Activated B cell treated with CpG ODN at 0.5 μM for 24 hours (primary cell): ENCODE data around the gene AP5M1. TPM values are rescaled to one million over a fixed set of nuclear protein-coding genes. Genes with fewer than 3 reads are reported as not detected.
"Not testable (repeated sequence)": the region's sequence is repeated elsewhere in the genome, so short reads cannot be mapped to it uniquely, and the experiment has no call there.

Experiments used
- ATAC-seq: fragments of 200-7000 bp; cut with Tn5 transposase; one replicate; pipeline ENCODE4 v1.10.0; 2021; ENCODE audit warnings: low read depth, mild to moderate bottlenecking, moderate library complexity
- CTCF ChIA-PET: fragments of 350-600 bp; sonication (Branson Sonifier 250); formaldehyde crosslinking; loops from one replicate; lab custom pipeline; 2021; ENCODE audit warnings: antibody characterized with exemption; lab: Charles Lee
- POLR2A ChIA-PET: fragments of 350-600 bp; sonication (Branson Sonifier 250); formaldehyde crosslinking; loops from one replicate; lab custom pipeline; 2021; ENCODE audit warnings: antibody characterized with exemption; lab: Charles Lee
- DNase-seq: peaks from one replicate; pipeline ENCODE4 v3.0.0; 2022
- H3K27ac Mint-ChIP-seq: one replicate; pipeline ENCODE4 v1.8.0; 2020; ENCODE audit warnings: mixed read lengths
- H3K27me3 Mint-ChIP-seq: one replicate; pipeline ENCODE4 v1.8.0; 2021; ENCODE audit warnings: mixed read lengths
- H3K36me3 Mint-ChIP-seq: one replicate; pipeline ENCODE4 v1.8.0; 2021; ENCODE audit warnings: low read depth, mixed read lengths
- H3K4me1 Mint-ChIP-seq: one replicate; pipeline ENCODE4 v1.8.0; 2021; ENCODE audit warnings: mixed read lengths
- H3K4me3 Mint-ChIP-seq: one replicate; pipeline ENCODE4 v1.8.0; 2020; ENCODE audit warnings: mild to moderate bottlenecking, mixed read lengths
- H3K9me3 Mint-ChIP-seq: one replicate; pipeline ENCODE4 v1.8.0; 2020; ENCODE audit warnings: mixed read lengths
- intact Hi-C: fragments of 100-400 bp; cut with micrococcal nuclease; formaldehyde crosslinking; loops from one replicate; pipeline ENCODE4 v1.15.1; 2024
- total RNA-seq: library from RNA; stranded (reverse); gene quantifications from 2 replicates; pipeline ENCODE4 v1.2.3, GENCODE V29; 2022
- TF ChIP-seq, protein P1 (sequence below): fragments of 200-600 bp; IDR thresholded peaks from one replicate; pipeline ENCODE4 v1.8.0; 2022; ENCODE audit warnings: antibody characterized with exemption, mild to moderate bottlenecking

Gene AP5M1
- total RNA-seq, 1 donor from 2014 or later, result 54.6 TPM

DNA sequence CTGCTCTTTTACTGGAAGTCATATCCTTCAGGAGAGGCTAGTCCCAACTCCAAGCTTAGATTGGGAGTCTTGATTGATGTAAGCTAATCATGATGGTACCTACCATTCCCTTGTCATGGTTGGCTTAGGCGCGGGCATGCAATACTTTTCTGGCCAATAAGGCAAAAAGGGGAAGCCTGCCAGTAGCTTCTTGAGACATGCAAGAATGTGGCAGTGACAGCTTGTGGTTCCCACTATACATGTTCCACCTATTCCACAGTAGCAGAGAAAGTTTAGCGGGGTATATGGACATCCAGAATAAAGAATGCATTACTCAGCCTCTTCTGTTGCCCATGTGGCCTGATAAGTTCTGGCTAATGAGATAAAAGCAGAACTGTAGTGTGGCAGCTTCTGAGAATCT, 55.0 kb downstream of the AP5M1 start:
- no peak overlapping the region for H3K4me3 Mint-ChIP-seq
- H3K9me3 Mint-ChIP-seq, result no peaks in the 10 kb centered on the region
- H3K27ac Mint-ChIP-seq, result no peak overlapping the region
- ChIA-PET POLR2A (no interaction called here), CTCF (no interaction called here)
- intact Hi-C loops, result no loop called here
- no peak for DNase-seq
- TF ChIP-seq, protein P1, sequence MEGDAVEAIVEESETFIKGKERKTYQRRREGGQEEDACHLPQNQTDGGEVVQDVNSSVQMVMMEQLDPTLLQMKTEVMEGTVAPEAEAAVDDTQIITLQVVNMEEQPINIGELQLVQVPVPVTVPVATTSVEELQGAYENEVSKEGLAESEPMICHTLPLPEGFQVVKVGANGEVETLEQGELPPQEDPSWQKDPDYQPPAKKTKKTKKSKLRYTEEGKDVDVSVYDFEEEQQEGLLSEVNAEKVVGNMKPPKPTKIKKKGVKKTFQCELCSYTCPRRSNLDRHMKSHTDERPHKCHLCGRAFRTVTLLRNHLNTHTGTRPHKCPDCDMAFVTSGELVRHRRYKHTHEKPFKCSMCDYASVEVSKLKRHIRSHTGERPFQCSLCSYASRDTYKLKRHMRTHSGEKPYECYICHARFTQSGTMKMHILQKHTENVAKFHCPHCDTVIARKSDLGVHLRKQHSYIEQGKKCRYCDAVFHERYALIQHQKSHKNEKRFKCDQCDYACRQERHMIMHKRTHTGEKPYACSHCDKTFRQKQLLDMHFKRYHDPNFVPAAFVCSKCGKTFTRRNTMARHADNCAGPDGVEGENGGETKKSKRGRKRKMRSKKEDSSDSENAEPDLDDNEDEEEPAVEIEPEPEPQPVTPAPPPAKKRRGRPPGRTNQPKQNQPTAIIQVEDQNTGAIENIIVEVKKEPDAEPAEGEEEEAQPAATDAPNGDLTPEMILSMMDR, result no peak
- H3K27me3 Mint-ChIP-seq, result peaks cover 5% of the 10 kb centered on the region
- H3K36me3 Mint-ChIP-seq, result no peaks in the 10 kb centered on the region
- peaks cover 13% of the 10 kb centered on the region for H3K4me1 Mint-ChIP-seq
- ATAC-seq, result no peak

DNA sequence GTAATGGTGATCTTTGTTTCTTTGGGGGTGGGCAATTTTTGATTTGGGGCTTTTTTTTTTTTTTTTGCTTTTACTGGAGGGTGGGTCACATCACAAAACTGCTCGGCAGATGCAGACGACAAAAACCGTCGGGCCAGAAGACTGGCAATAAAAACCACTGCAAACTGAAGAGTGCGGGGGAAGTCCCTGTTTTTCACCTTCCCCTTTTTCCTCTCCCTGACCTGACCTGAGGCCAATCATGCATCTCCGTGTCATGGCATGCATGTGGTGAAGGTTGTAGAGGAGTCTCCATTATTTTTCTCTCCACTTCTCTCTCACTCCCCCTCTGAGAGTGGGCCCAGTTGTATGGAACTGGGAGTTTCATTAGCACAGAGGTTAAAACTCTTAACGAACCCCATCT, 57.5 kb downstream of the AP5M1 start:
- intact Hi-C loops, result loop anchor here (1.0 to 2.0 kb wide), 2 partner anchors 57 to 64 kb away; partner anchors contain the start of genes AP5M1, EXOC5 and NAA30
- Mint-ChIP-seq H3K27me3 (peaks cover 5% of the 10 kb centered on the region), H3K36me3 (no peaks in the 10 kb centered on the region), H3K27ac (peak overlapping the region; percentile 50), H3K4me3 (peak overlapping the region; percentile 15), H3K9me3 (no peaks in the 10 kb centered on the region), H3K4me1 (peaks cover 13% of the 10 kb centered on the region)
- ChIA-PET CTCF (no interaction called here), POLR2A (interaction anchor here (1.0 kb wide), 1 partner anchor 64 kb away, joined by 3 read pairs; the partner anchor contains the start of gene NAA30)
- TF ChIP-seq, protein P1, result no peak
- ATAC-seq (peak; percentile 99), DNase-seq (no peak)

DNA sequence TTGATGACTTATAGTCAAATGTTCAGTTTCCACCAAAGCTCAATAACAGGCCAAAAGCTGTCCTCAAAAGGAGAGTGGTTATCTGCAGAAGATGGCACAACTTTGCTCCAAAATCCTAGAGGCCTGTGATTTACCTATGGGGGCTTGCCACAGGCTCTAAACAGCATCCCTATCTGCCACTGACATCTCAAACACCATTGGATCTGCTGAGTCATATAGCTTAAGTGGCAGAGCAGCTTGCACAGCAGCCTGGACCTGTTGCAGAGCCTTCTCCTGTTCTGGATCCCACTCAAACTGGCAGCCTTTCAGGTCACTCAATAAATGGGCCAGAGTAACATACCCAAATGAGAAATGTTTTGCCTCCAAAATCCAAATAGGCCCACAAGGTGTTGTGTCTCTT, 61.1 kb downstream of the AP5M1 start:
- H3K9me3 Mint-ChIP-seq, result peaks cover 2% of the 10 kb centered on the region
- DNase-seq (no peak), ATAC-seq (no peak)
- H3K4me3 Mint-ChIP-seq, result no peak overlapping the region
- peaks cover 13% of the 10 kb centered on the region for H3K4me1 Mint-ChIP-seq
- intact Hi-C loops, result no loop called here
- H3K27ac Mint-ChIP-seq, result no peak overlapping the region
- peaks cover 1% of the 10 kb centered on the region for H3K36me3 Mint-ChIP-seq
- H3K27me3 Mint-ChIP-seq, result no peaks in the 10 kb centered on the region
- CTCF ChIA-PET, result no interaction called here
- POLR2A ChIA-PET, result no interaction called here
- TF ChIP-seq, protein P1, result no peak

DNA sequence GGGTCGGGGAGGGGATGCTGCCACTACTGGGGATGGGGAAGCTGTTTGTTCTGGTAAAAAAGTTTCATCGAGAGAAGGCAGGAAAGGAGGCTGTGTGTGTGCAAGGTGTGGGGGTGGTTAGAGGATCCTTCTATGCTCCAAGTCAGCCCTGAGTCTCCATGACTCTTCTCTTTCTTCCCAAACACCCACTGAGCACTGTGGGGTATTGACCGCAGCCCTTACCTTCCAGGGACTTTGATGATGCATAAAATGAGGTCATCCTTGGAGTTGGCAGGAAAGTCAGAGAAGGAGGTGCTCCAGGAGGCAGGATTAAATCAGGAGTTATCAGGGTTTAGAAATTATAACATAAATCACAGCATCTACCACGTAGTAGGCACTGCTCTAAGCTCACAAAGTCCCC, 63.7 kb downstream of the AP5M1 start:
- peaks cover 19% of the 10 kb centered on the region for H3K9me3 Mint-ChIP-seq
- CTCF ChIA-PET, DNase-seq, H3K27me3 Mint-ChIP-seq, H3K4me1 Mint-ChIP-seq, H3K36me3 Mint-ChIP-seq, ATAC-seq, H3K27ac Mint-ChIP-seq, intact Hi-C loops, POLR2A ChIA-PET, H3K4me3 Mint-ChIP-seq: not testable (repeated sequence)

DNA sequence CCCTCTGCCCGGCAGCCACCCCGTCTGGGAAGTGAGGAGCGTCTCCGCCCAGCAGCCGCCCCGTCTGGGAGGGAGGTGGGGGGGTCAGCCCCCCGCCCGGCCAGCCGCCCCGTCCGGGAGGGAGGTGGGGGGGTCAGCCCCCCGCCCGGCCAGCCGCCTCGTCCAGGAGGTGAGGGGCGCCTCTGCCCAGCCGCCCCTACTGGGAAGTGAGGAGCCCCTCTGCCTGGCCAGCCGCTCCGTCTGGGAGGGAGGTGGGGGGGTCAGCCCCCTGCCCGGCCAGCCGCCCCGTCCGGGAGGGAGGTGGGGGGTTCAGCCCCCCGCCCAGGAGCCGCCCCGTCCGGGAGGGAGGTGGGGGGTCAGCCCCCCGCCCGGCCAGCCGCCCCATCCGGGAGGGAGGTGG, 65.0 kb downstream of the AP5M1 start:
- H3K36me3 Mint-ChIP-seq, POLR2A ChIA-PET, H3K27ac Mint-ChIP-seq, H3K4me3 Mint-ChIP-seq, intact Hi-C loops, H3K27me3 Mint-ChIP-seq, H3K4me1 Mint-ChIP-seq, ATAC-seq, DNase-seq, CTCF ChIA-PET: not testable (repeated sequence)
- peaks cover 19% of the 10 kb centered on the region for H3K9me3 Mint-ChIP-seq

DNA sequence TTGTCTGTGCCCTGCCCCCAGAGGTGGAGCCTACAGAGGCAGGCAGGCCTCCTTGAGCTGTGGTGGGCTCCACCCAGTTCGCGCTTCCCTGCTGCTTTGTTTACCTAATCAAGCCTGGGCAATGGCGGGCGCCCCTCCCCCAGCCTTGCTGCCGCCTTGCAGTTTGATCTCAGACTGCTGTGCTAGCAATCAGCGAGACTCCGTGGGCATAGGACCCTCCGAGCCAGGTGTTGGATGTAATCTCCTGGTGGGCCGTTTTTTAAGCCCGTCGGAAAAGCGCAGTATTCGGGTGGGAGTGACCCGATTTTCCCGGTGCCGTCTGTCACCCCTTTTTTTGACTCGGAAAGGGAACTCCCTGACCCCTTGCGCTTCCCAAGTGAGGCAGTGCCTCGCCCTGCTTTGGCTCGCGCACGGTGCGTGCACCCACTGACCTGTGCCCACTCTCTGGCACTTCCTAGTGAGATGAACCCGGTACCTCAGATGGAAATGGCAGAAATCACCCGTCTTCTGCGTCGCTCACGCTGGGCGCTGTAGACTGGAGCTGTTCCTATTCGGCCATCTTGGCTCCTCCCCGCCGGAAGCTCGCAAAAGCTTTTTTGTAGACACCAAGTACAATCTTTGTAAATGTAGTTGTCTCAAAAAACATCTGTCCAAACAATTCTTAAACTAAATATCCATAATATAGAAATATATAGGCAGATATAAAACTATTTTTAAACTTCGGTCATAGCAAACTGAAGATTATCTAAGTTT, 75.0 kb downstream of the AP5M1 start:
- H3K9me3 Mint-ChIP-seq, H3K4me1 Mint-ChIP-seq, H3K27me3 Mint-ChIP-seq, H3K27ac Mint-ChIP-seq, DNase-seq, H3K4me3 Mint-ChIP-seq, ATAC-seq, CTCF ChIA-PET, H3K36me3 Mint-ChIP-seq, intact Hi-C loops, POLR2A ChIA-PET: not testable (repeated sequence)
